K562 (cell line): ENCODE data around the gene NUDT9. TPM values are rescaled to one million over a fixed set of nuclear protein-coding genes. Genes with fewer than 3 reads are reported as not detected.

ENCODE experiments used
- ATAC-seq: fragments of 200-7000 bp; cut with Tn5 transposase; 3 replicates; pipeline ENCODE4 v1.9.1; 2020; ENCODE audit warnings: moderate library complexity
- BruUV-seq: library from RNA; stranded (reverse); fragments of 400-500 nt; replicated peaks from 2 replicates; lab custom pipeline; 2021; lab: Mats Ljungman, UMichigan
- CTCF ChIA-PET: fragments of 300-600 bp; formaldehyde crosslinking; extraction: SDS; loops from one replicate; lab custom pipeline; 2021; ENCODE audit warnings: low intra/inter-chr PET ratio; lab: Yijun Ruan, JAX
- POLR2A ChIA-PET: fragments of 300-600, 350-650 bp; sonication (Branson Sonifier 250); formaldehyde crosslinking; extraction: SDS; loops from one replicate; lab custom pipeline; 2021; ENCODE audit warnings: antibody characterized with exemption, inconsistent platforms; lab: Yijun Ruan, JAX
- DNase-seq, 4 experiments: peaks; one replicate each; pipeline versions ENCODE4 v3.0.0 to v3.0.0-alpha.2; 2011 to 2018; ENCODE audit warnings: low spot score in 3 of 4, mixed read lengths in 3 of 4; ENCODE audit errors: extremely low read depth in 1 of 4
- FAIRE-seq: peaks from 2 replicates; lab custom pipeline; 2011; peaks lifted over from hg19 to GRCh38; lab: Jason Lieb, UNC
- H2AFZ ChIP-seq: 2 replicates; pipeline ENCODE4 v1.6.0; 2011; ENCODE audit warnings: low read depth, low read length, control low read depth, inconsistent platforms
- H3K27ac ChIP-seq: fragments of 200-600 bp; 3 replicates; pipeline ENCODE4 v1.8.0; 2011; ENCODE audit warnings: low read depth, mild to moderate bottlenecking, control low read depth, inconsistent platforms, low read length, moderate library complexity, mixed read lengths; ENCODE audit errors: extremely low read depth
- H3K27me3 ChIP-seq, 2 experiments: fragments of 300-600 bp in 1 of 2; 2 replicates in 1 of 2; 3 replicates in 1 of 2; pipeline versions ENCODE4 v1.6.0 to v1.8.0; 2011; ENCODE audit warnings: inconsistent platforms in 2 of 2, low read length in 2 of 2, mild to moderate bottlenecking in 1 of 2, mixed read lengths in 1 of 2, moderate library complexity in 1 of 2; ENCODE audit not compliant: control insufficient read depth in 2 of 2, insufficient read depth in 2 of 2
- H3K36me3 ChIP-seq: fragments of 300-600 bp; 3 replicates; pipeline ENCODE4 v1.8.0; 2011; ENCODE audit warnings: mild to moderate bottlenecking, low read length, inconsistent platforms; ENCODE audit not compliant: control insufficient read depth, insufficient read depth
- H3K4me1 ChIP-seq, 2 experiments: fragments of 200-600 bp in 1 of 2; replicated peaks in 1 of 2; 2 replicates in 1 of 2; 3 replicates in 1 of 2; pipeline versions ENCODE4 v1.5.1 to v1.8.0; 2011; ENCODE audit warnings: inconsistent platforms in 2 of 2, low read length in 2 of 2, mild to moderate bottlenecking in 1 of 2, mixed read lengths in 1 of 2, moderate library complexity in 1 of 2; ENCODE audit not compliant: control insufficient read depth in 2 of 2, insufficient read depth in 2 of 2
- H3K4me2 ChIP-seq: 2 replicates; pipeline ENCODE4 v1.6.1; 2011; ENCODE audit warnings: low read length, control low read depth, inconsistent platforms, mixed read lengths; ENCODE audit not compliant: insufficient read depth
- H3K4me3 ChIP-seq: fragments of 200-600 bp; sonication (generic), shearing (Covaris generic); 2 replicates; pipeline ENCODE4 v1.5.1; 2016; ENCODE audit warnings: control low read depth, inconsistent platforms
- H3K79me2 ChIP-seq: fragments of 200-600 bp; 3 replicates; pipeline ENCODE4 v1.8.0; 2011; ENCODE audit warnings: low read length, inconsistent platforms; ENCODE audit not compliant: control insufficient read depth, insufficient read depth
- H3K9ac ChIP-seq, 2 experiments: 2 replicates each; pipeline versions ENCODE4 v1.6.0 to v1.6.1; 2011; ENCODE audit warnings: low read depth in 2 of 2, low read length in 2 of 2, control low read depth in 1 of 2, inconsistent platforms in 1 of 2, mild to moderate bottlenecking in 1 of 2, mixed read lengths in 1 of 2; ENCODE audit not compliant: insufficient read depth in 1 of 2
- H3K9me1 ChIP-seq: one replicate; pipeline ENCODE4 v1.6.0; 2011; ENCODE audit warnings: inconsistent platforms, mild to moderate bottlenecking, low read length, moderate library complexity; ENCODE audit not compliant: control insufficient read depth, insufficient read depth
- H3K9me3 ChIP-seq: replicated peaks from 2 replicates; pipeline ENCODE4 v1.5.1; 2011; ENCODE audit warnings: low read depth, low read length, inconsistent platforms; ENCODE audit not compliant: control insufficient read depth, insufficient read depth
- H4K20me1 ChIP-seq: replicated peaks from 2 replicates; pipeline ENCODE4 v1.6.1; 2011; ENCODE audit warnings: low read length, inconsistent platforms, mixed read lengths; ENCODE audit not compliant: control insufficient read depth, insufficient read depth
- ARID1B ChIP-seq: fragments of 450-650 bp; IDR thresholded peaks from 2 replicates; pipeline ENCODE4 v1.6.1; 2016; ENCODE audit warnings: antibody characterized with exemption, mild to moderate bottlenecking, inconsistent platforms
- CBX1 ChIP-seq: sonication (generic); IDR thresholded peaks from 2 replicates; pipeline ENCODE4 v1.6.1; 2016; ENCODE audit warnings: antibody characterized with exemption, low read depth, mild to moderate bottlenecking
- HDAC2 ChIP-seq: fragments of 450-650 bp; IDR thresholded peaks from 2 replicates; pipeline ENCODE4 v1.6.1; 2016; ENCODE audit warnings: mild to moderate bottlenecking
- HMG20B ChIP-seq: fragments of 250-450 bp; sonication (Bioruptor Pico); IDR thresholded peaks from 2 replicates; pipeline ENCODE4 v1.5.0; 2021; ENCODE audit warnings: mild to moderate bottlenecking
- KAT2B ChIP-seq: IDR thresholded peaks from one replicate; pipeline ENCODE4 v1.6.1; 2012; ENCODE audit warnings: low read depth, mild to moderate bottlenecking, control low read depth, inconsistent platforms, low read length, moderate library complexity
- LCOR ChIP-seq: sonication (generic); formaldehyde crosslinking; IDR thresholded peaks from 2 replicates; pipeline ENCODE4 v1.8.0; 2022; ENCODE audit warnings: mild to moderate bottlenecking, missing genetic modification reagents
- MED1 ChIP-seq: sonication (generic); formaldehyde crosslinking; IDR thresholded peaks from 2 replicates; pipeline ENCODE4 v1.8.1; 2023; ENCODE audit warnings: missing genetic modification reagents, borderline replicate concordance
- RBM25 ChIP-seq: fragments of 200-400 bp; formaldehyde crosslinking; IDR thresholded peaks from 2 replicates; pipeline ENCODE4 v1.6.1; 2018; ENCODE audit warnings: low read length, low read depth, moderate library complexity; ENCODE audit not compliant: severe bottlenecking
- SMARCB1 ChIP-seq: IDR thresholded peaks from 2 replicates; pipeline ENCODE4 v1.6.1; 2011; ENCODE audit warnings: improper control_type of control experiment, low read depth; ENCODE audit not compliant: insufficient read length
- SRF ChIP-seq, 2 experiments: fragments of 250-450, 450-650 bp in 1 of 2; sonication (Bioruptor Pico) in 1 of 2; sonication (generic) in 1 of 2; formaldehyde crosslinking; IDR thresholded peaks; 2 replicates each; pipeline versions ENCODE4 v1.5.0 to v1.5.1; 2020 to 2022; ENCODE audit warnings: mild to moderate bottlenecking in 1 of 2, missing genetic modification reagents in 1 of 2
- SRSF1 ChIP-seq: fragments of 200-400 bp; formaldehyde crosslinking; IDR thresholded peaks from 2 replicates; pipeline ENCODE4 v1.6.1; 2017; ENCODE audit warnings: mild to moderate bottlenecking, low read depth, low read length, moderate library complexity
- ZFP30 ChIP-seq: fragments of 250-450 bp; sonication (Bioruptor Pico); IDR thresholded peaks from 2 replicates; pipeline ENCODE4 v1.8.0; 2022; ENCODE audit warnings: moderate library complexity, mild to moderate bottlenecking, inconsistent platforms, borderline replicate concordance
- ZNF121 ChIP-seq: sonication (generic); formaldehyde crosslinking; conservative IDR thresholded peaks from 2 replicates; pipeline ENCODE4 v1.8.0; 2022; ENCODE audit warnings: missing genetic modification reagents
- ZNF583 ChIP-seq: fragments of 250-450 bp; sonication (Bioruptor Pico); IDR thresholded peaks from 2 replicates; pipeline ENCODE4 v1.4.0; 2020
- ZNF766 ChIP-seq: fragments of 200-800 bp; sonication (Bioruptor generic); conservative IDR thresholded peaks from 2 replicates; pipeline ENCODE4 v1.6.1; 2016; ENCODE audit warnings: missing genetic modification characterization, missing compliant biosample characterization
- ZNF780A ChIP-seq: fragments of 250-450 bp; sonication (Bioruptor Pico); IDR thresholded peaks from 2 replicates; pipeline ENCODE4 v1.5.0; 2021; ENCODE audit warnings: mild to moderate bottlenecking
- WGBS: fragments of 100-300 bp; shearing (Covaris generic); methylation state at CpG from one replicate; pipeline ENCODE4 v1.1.6; 2016; ENCODE audit warnings: low coverage, mixed read lengths; ENCODE audit not compliant: insufficient coverage; ENCODE audit errors: missing lambda C conversion rate; 5-methylcytosine and 5-hydroxymethylcytosine counted together
- in situ Hi-C: fragments of 300-500 bp; cut with MboI; formaldehyde crosslinking; loops from 4 replicates; pipeline ENCODE4 v1.15.0; 2018; ENCODE audit warnings: inconsistent platforms, mixed read lengths
- intact Hi-C: fragments of 100-400 bp; cut with micrococcal nuclease; formaldehyde crosslinking; loops from 2 replicates; pipeline ENCODE4 v1.14.2; 2022
- polyA plus RNA-seq, 8 experiments: library from polyadenylated mRNA; depleted of rRNA in 4 of 8; stranded (reverse) in 5 of 8; unstranded in 3 of 8; fragments of >200 nt; fragmentation: Nextera tagmentation in 2 of 8; fragmentation: Illumina TruSeq in 1 of 8; extraction: Ambion mirVana in 2 of 8; extraction: Trizol in 1 of 8; gene quantifications; 2 replicates each; pipeline versions ENCODE4 v1.2.1 to v1.2.3, GENCODE V29; 2011 to 2014; ENCODE audit warnings: inconsistent platforms in 1 of 8, missing spikeins in 1 of 8
- total RNA-seq, 7 experiments: library from RNA; depleted of rRNA in 6 of 7; stranded (reverse); fragments of >200 nt in 6 of 7; fragmentation: Illumina TruSeq in 2 of 7; extraction: Trizol in 2 of 7; gene quantifications; 2 replicates each; pipeline versions ENCODE4 v1.2.1 to v1.2.3, GENCODE V29; 2011 to 2021; ENCODE audit warnings: low replicate concordance in 1 of 7
- TF ChIP-seq, protein P1 (sequence below): fragments of 250-450 bp; sonication (Bioruptor Pico); IDR thresholded peaks from 2 replicates; pipeline ENCODE4 v1.8.0; 2022; ENCODE audit warnings: inconsistent platforms, mild to moderate bottlenecking, moderate library complexity, borderline replicate concordance

The NUDT9 gene
- total and polyA plus RNA-seq, 9 of the 15 experiments (the other 6 are each of a cell fraction or from before 2014, with no cell fraction given): 8.5 to 20.8 (median 18.0) TPM

DNA sequence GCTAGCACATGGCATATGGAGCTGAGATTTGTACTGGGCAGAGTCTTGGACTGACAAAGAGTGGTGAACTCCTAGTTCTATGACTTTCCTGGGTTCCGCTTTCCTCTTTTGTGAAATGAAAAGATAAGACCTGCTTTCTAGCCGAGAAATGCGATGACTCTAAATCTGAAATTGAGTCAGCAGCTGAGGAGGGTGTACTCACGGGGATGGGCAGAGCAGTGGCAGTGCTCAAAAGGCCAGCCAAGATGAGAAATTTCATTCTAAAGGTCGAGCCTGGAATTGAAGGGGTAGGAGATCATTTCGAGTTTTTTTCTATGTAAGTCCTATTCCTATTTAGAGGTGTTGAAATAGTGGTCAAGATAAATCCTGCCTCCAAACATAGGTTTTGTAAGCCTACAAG lies 47.0 kb downstream of the NUDT9 start:
- H3K4me2 ChIP-seq: no peak overlapping the region
- H3K4me1 ChIP-seq: no peaks in the 10 kb centered on the region
- H2AFZ ChIP-seq: no peak overlapping the region
- H3K79me2 ChIP-seq: no peaks in the 10 kb centered on the region
- CTCF ChIA-PET: no interaction called here
- POLR2A ChIA-PET: interaction anchor here (1.6 kb wide), 1 partner anchor 10 kb away, joined by 4 read pairs; no protein-coding TSS in a partner anchor
- H3K36me3 ChIP-seq: no peaks in the 10 kb centered on the region
- no peak overlapping the region for H3K4me3 ChIP-seq
- in situ Hi-C loops (no loop called here), intact Hi-C loops (loop anchor here (5.0 kb wide), 1 partner anchor 77 kb away; the partner anchor contains the start of gene HSD17B11)
- no peaks in the 10 kb centered on the region for H4K20me1 ChIP-seq
- no peaks in the 10 kb centered on the region for H3K9me3 ChIP-seq
- no TSS peak for BruUV-seq
- ATAC-seq (no peak), FAIRE-seq (peak; percentile 44), DNase-seq (no peak)
- no peak overlapping the region for H3K9ac ChIP-seq
- WGBS: 30% methylated on average over 5 of the region's 6 CpGs
- no peaks in the 10 kb centered on the region for H3K9me1 ChIP-seq
- H3K27ac ChIP-seq: no peak overlapping the region
- no peaks in the 10 kb centered on the region for H3K27me3 ChIP-seq
- TF ChIP-seq HDAC2 (no peak), MED1 (CRISPR knock-in tag) (no peak), SMARCB1 (no peak), HMG20B (CRISPR knock-in tag) (no peak), SRF (CRISPR knock-in tag; IDR thresholded peaks at IDR 0.05) (no peak), ZNF780A (CRISPR knock-in tag) (no peak), LCOR (CRISPR knock-in tag) (no peak), KAT2B (no peak), ZNF583 (CRISPR knock-in tag) (no peak), SRSF1 (no peak), ZNF121 (CRISPR knock-in tag) (no peak), ZNF766 (CRISPR knock-in tag) (no peak), ARID1B (no peak), CBX1 (no peak), RBM25 (no peak), ZFP30 (CRISPR knock-in tag) (no peak)
- TF ChIP-seq, protein P1, sequence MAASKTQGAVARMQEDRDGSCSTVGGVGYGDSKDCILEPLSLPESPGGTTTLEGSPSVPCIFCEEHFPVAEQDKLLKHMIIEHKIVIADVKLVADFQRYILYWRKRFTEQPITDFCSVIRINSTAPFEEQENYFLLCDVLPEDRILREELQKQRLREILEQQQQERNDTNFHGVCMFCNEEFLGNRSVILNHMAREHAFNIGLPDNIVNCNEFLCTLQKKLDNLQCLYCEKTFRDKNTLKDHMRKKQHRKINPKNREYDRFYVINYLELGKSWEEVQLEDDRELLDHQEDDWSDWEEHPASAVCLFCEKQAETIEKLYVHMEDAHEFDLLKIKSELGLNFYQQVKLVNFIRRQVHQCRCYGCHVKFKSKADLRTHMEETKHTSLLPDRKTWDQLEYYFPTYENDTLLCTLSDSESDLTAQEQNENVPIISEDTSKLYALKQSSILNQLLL (CRISPR knock-in tag): no peak
